Subcutaneous abdominal adipose tissue (tissue), 5 donors: ENCODE results near the gene SRA1.

Source experiments
- H3K27ac ChIP-seq: one replicate; pipeline ENCODE4 v1.7.0; 2013; ENCODE audit warnings: low read depth, mild to moderate bottlenecking, inconsistent platforms, low read length, moderate library complexity
- H3K27me3 ChIP-seq, 5 donors: one replicate each; pipeline ENCODE4 v1.7.0; 2013; ENCODE audit warnings: low read length in 5 of 5, inconsistent platforms in 1 of 5; ENCODE audit not compliant: control insufficient read depth in 5 of 5, insufficient read depth in 4 of 5
- H3K36me3 ChIP-seq, 5 donors: one replicate each; pipeline ENCODE4 v1.7.0; 2013; ENCODE audit warnings: low read length in 5 of 5; ENCODE audit not compliant: control insufficient read depth in 5 of 5, insufficient read depth in 5 of 5
- H3K4me1 ChIP-seq, 5 donors: one replicate each; pipeline ENCODE4 v1.7.0; 2013; ENCODE audit warnings: low read length in 5 of 5, mild to moderate bottlenecking in 3 of 5, moderate library complexity in 1 of 5; ENCODE audit not compliant: control insufficient read depth in 5 of 5, insufficient read depth in 5 of 5
- H3K4me3 ChIP-seq, 5 donors: one replicate each; pipeline ENCODE4 v1.7.0; 2013; ENCODE audit warnings: low read length in 5 of 5, low read depth in 1 of 5
- H3K9ac ChIP-seq, 5 donors: one replicate each; pipeline ENCODE4 v1.7.0; 2013; ENCODE audit warnings: low read length in 5 of 5, mild to moderate bottlenecking in 4 of 5, moderate library complexity in 3 of 5
- H3K9me3 ChIP-seq, 5 donors: one replicate each; pipeline ENCODE4 v1.7.0; 2013; ENCODE audit warnings: low read length in 5 of 5; ENCODE audit not compliant: control insufficient read depth in 5 of 5
- donor health status: healthy.
- donor health status: healthy.
- donor health status: healthy.
- donor health status: healthy.
- donor health status: healthy.

The SRA1 gene

DNA sequence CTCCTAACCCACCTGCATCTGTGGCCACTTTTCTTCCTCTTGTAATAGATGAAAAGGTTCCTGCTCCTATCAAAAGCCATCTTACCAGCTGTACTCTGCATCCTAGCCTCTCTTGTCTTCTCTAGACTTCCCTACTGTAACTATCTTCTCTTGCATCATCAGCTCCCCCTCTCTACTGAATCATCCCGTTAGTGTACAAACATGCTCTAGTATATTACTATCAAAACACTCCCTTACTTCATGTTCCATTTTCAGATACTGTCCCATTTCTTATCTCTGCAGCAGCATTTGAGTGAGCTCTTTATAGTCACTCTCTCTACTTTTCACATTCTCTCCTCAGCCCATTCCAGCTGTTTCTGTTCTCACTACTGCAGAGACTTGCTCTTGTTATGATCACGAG is 2.8 kb downstream of the SRA1 start:
- no peaks in the 10 kb centered on the region for H3K27me3 ChIP-seq
- H3K27ac ChIP-seq = no peak overlapping the region

GRCh38 chr5:140553657-140554056 is 3.6 kb downstream of the SRA1 start:
- no peak overlapping the region for H3K9ac ChIP-seq
- H3K36me3 ChIP-seq = peaks cover 16 to 41% (median 34%) of the 10 kb centered on the region in 5 donors
- H3K9me3 ChIP-seq = no peaks in the 10 kb centered on the region
- no peak overlapping the region for H3K4me3 ChIP-seq
- peaks cover 13 to 41% (median 31%) of the 10 kb centered on the region in 5 donors for H3K4me1 ChIP-seq
- no peaks in the 10 kb centered on the region for H3K27me3 ChIP-seq
- no peak overlapping the region for H3K27ac ChIP-seq

More for the DNA sequence above, 2.8 kb downstream of the SRA1 start:
- H3K9me3 ChIP-seq = no peaks in the 10 kb centered on the region
- peaks cover 6 to 33% (median 23%) of the 10 kb centered on the region in 5 donors for H3K4me1 ChIP-seq
- no peak overlapping the region for H3K4me3 ChIP-seq
- H3K36me3 ChIP-seq = peaks cover 16 to 38% (median 31%) of the 10 kb centered on the region in 5 donors
- no peak overlapping the region for H3K9ac ChIP-seq

GRCh38 chr5:140551872-140552271 is 5.4 kb downstream of the SRA1 start:
- no peaks in the 10 kb centered on the region for H3K9me3 ChIP-seq
- peaks cover 16 to 41% (median 29%) of the 10 kb centered on the region in 5 donors for H3K36me3 ChIP-seq
- no peak overlapping the region for H3K27ac ChIP-seq
- H3K27me3 ChIP-seq = no peaks in the 10 kb centered on the region
- no peak overlapping the region for H3K4me3 ChIP-seq
- H3K4me1 ChIP-seq = peaks cover 17 to 48% (median 41%) of the 10 kb centered on the region in 5 donors
- H3K9ac ChIP-seq = no peak overlapping the region

GRCh38 chr5:140550147-140551079 is 6.9 kb downstream of the SRA1 start:
- peaks cover 18 to 38% (median 33%) of the 10 kb centered on the region in 5 donors for H3K4me1 ChIP-seq
- peaks cover 16 to 41% (median 29%) of the 10 kb centered on the region in 5 donors for H3K36me3 ChIP-seq
- H3K27me3 ChIP-seq = no peaks in the 10 kb centered on the region
- no peaks in the 10 kb centered on the region for H3K9me3 ChIP-seq
- H3K4me3 ChIP-seq = no peak overlapping the region
- H3K27ac ChIP-seq = peak overlapping the region; percentile 95
- H3K9ac ChIP-seq = peak overlapping the region in 2 of 5 donors; percentile 23 to 85

DNA sequence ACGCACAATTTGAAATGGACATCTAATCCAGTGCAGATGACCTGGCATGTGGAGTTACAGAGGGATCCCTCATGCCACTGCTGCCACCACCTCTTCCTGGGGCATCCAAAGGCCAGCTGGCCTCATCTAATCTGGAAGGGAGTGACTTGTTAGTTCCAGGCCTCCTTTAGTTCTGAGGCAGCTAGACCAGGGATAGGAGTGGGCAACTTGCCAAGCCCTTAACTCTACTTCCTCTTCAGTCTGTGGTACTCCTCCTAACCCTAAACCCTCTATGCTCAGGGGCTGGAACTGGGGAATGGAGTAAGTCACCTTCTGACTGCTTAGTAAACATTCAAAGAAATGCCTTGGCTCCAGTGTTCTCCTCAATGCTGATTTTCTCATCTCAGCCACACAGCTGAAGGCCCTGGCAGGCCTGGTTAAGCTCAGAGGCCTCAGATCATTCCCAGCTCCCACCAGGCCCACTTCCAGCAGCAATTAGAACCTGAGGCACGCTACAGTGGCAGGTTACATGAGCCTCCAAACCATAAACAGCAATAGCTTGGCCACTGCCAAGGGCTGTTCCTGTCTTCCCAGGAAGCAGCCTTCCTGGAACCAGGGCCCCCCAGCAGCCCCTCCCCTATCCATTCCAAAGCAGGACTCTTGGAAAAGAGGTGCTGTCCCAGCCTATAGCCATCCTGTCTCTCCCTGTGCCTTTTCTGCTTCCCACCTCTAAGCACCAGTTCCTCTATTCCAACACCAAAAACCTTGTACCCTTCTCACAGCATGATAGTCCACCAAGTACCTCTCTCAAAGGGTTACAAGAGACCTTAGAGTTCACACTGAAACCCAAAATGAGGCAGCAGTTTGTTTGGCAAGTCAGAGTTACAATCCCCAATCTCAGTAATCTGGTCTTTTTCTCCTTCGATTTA is 7.8 kb downstream of the SRA1 start:
- no peaks in the 10 kb centered on the region for H3K27me3 ChIP-seq
- peak overlapping the region; percentile 95 for H3K27ac ChIP-seq
- H3K9me3 ChIP-seq = no peaks in the 10 kb centered on the region
- H3K9ac ChIP-seq = peak overlapping the region in 3 of 5 donors; percentile 23 to 85 (median 72)
- no peak overlapping the region for H3K4me3 ChIP-seq
- H3K4me1 ChIP-seq = peaks cover 18 to 37% (median 31%) of the 10 kb centered on the region in 5 donors
- peaks cover 19 to 47% (median 35%) of the 10 kb centered on the region in 5 donors for H3K36me3 ChIP-seq

- peak overlapping the region; percentile 95 for H3K27ac ChIP-seq
Measured at GRCh38 chr5:140548791-140549190, 8.5 kb downstream of the SRA1 start.

GRCh38 chr5:140548300-140548688 is 9.0 kb downstream of the SRA1 start:
- Histone ChIP-seq H3K4me3 (peak overlapping the region; percentile 58 to 74 (median 65)), H3K36me3 (peaks cover 15 to 47% (median 42%) of the 10 kb centered on the region in 5 donors), H3K9ac (peak overlapping the region; percentile 69 to 85 (median 75)), H3K27ac (peak overlapping the region; percentile 95), H3K4me1 (peaks cover 18 to 37% (median 31%) of the 10 kb centered on the region in 5 donors), H3K9me3 (no peaks in the 10 kb centered on the region), H3K27me3 (no peaks in the 10 kb centered on the region)

More at GRCh38 chr5:140548791-140549190, 8.5 kb downstream of the SRA1 start:
- no peaks in the 10 kb centered on the region for H3K27me3 ChIP-seq
- H3K4me1 ChIP-seq = peaks cover 18 to 37% (median 31%) of the 10 kb centered on the region in 5 donors
- H3K36me3 ChIP-seq = peaks cover 19 to 48% (median 41%) of the 10 kb centered on the region in 5 donors
- no peaks in the 10 kb centered on the region for H3K9me3 ChIP-seq
- peak overlapping the region in 4 of 5 donors; percentile 13 to 85 (median 76) for H3K9ac ChIP-seq
- H3K4me3 ChIP-seq = peak overlapping the region in 2 of 5 donors; percentile 58 to 67

DNA sequence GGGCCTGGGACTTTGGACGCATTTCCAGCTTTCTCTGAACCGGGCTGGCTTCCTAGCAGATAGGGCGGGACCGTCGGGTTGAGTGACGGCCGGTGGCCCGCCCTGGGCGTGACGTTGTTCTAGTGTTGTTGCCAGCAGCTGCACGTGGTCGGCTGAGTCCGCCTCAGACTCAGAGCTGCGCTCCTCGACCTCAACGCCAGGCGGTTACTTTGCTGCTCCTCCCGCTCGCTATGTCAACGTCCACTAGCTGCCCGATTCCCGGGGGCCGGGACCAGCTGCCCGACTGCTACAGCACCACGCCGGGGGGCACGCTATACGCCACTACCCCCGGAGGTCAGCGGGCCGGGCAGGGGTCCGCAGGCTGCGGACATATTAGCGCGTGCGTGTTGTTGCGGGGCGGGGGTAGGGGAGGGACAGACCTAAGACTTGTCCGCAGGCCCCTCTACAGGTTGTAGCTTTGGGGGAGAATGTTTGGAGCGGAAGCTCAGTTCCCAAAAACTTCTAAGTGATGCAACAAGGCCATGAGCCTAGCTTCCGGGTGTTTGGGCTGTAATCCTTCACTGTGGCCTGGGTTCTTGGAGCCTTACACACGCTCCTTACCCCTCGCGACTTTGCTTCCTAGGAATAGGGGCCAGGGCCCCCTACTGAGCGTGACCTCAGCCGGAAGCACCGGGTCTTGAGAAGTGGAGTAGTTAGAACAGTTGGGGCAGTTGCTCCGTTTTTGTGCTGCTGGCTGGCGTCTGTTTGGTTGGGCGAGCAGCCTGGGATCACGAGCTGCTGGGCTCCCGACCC is 9.6 kb downstream of the SRA1 start, which contains the start of gene EIF4EBP3:
EIF4EBP3 (plus strand) TSS at position 155 of the 792 bp plus-strand sequence; CDS start at position 231, 76 bp downstream.
- no peaks in the 10 kb centered on the region for H3K27me3 ChIP-seq
- peak within 1 kb of the TSS; percentile 95 for H3K27ac ChIP-seq
- H3K9ac ChIP-seq = peak within 1 kb of the TSS; percentile 69 to 85 (median 75)
- no peaks in the 10 kb centered on the region for H3K9me3 ChIP-seq
- peak within 1 kb of the TSS; percentile 60 to 78 (median 67) for H3K4me3 ChIP-seq
- peaks cover 13 to 49% (median 38%) of the 10 kb centered on the region in 5 donors for H3K36me3 ChIP-seq
- peaks cover 18 to 37% (median 31%) of the 10 kb centered on the region in 5 donors for H3K4me1 ChIP-seq
